Measurements from ENCODE around the gene TBC1D10B. TPM values are rescaled to one million over a fixed set of nuclear protein-coding genes. Genes with fewer than 3 reads are reported as not detected.
A peak's percentile ranks its signal among the peaks of the same experiment; 100 is the strongest.

Gene TBC1D10B
- total RNA-seq, 1 donor from 2014 or later: 51.9 TPM

- Histone ChIP-seq H3K36me3 (ENCODE audit: control insufficient read depth, insufficient read depth, low read length) (no peaks in the 10 kb centered on the region), H3K27me3 (ENCODE audit: control insufficient read depth, insufficient read depth, low read length) (no peaks in the 10 kb centered on the region), H3K4me3 (ENCODE audit: low read depth, low read length) (peak overlapping the region; percentile 87)
- no peak for TF ChIP-seq CTCF (IDR thresholded peaks at IDR 0.05; ENCODE audit: insufficient read depth, low read length, poor library complexity, severe bottlenecking)
- DNase-seq (ENCODE audit: low read depth): no peak
Observed at GRCh38 chr16:30394592-30395154, 24.4 kb upstream of the TBC1D10B start.

GRCh38 chr16:30383521-30383920 lies 13.2 kb upstream of the TBC1D10B start:
- DNase-seq (ENCODE audit: low read depth): no peak
- no peak overlapping the region for H3K4me3 ChIP-seq (ENCODE audit: low read depth, low read length)
- peaks cover 2% of the 10 kb centered on the region for H3K27me3 ChIP-seq (ENCODE audit: control insufficient read depth, insufficient read depth, low read length)
- TF ChIP-seq CTCF (IDR thresholded peaks at IDR 0.05; ENCODE audit: insufficient read depth, low read length, poor library complexity, severe bottlenecking): no peak
- H3K36me3 ChIP-seq (ENCODE audit: control insufficient read depth, insufficient read depth, low read length): peaks cover 1% of the 10 kb centered on the region

DNA sequence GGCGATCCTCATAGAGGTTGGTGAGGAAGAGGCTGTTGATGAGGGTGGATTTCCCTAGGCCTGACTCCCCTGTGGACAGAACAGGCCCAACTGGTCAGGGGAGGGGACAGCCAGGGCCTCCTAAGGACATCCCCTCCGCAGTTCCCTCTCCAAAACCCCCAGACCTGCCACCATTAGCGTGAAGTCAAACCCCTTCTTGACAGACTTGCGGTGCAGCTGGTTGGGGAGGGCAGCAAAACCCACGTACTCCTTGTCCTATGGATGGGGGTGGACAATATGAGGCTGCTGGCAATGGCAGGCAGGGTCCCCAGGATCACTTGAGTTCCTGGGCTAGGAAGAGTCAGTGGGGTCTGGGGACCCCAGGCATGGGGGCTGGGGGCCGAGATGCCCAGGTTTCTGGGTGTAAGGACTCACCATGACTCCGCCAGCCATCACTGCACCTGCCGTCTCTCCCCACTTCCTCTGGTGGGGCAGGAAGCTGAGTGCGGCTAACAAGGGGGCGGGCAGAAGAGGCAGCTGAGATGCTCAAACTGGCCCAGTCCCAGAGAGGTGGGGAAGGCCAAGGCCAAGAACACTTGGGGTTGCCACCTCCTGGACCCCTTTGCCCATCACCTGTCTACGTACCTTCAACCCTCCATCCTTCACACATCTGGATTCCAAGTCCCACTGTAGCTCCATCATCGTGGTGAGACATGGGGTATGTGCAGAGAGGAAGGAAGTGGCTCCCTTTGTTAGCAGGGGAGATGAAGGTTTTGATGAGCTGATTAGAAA lies 12.0 kb upstream of the TBC1D10B start, which contains the start of gene SEPTIN1:
TSS of gene SEPTIN1 (minus strand) at position 451 of the 771 bp plus-strand sequence. CDS start at position 432, 19 bp downstream.
- peaks cover 1% of the 10 kb centered on the region for H3K36me3 ChIP-seq (ENCODE audit: control insufficient read depth, insufficient read depth, low read length)
- no peak for DNase-seq (ENCODE audit: low read depth)
- H3K4me3 ChIP-seq (ENCODE audit: low read depth, low read length): no peak within 1 kb of the TSS
- peaks cover 2% of the 10 kb centered on the region for H3K27me3 ChIP-seq (ENCODE audit: control insufficient read depth, insufficient read depth, low read length)
- TF ChIP-seq CTCF (IDR thresholded peaks at IDR 0.05; ENCODE audit: insufficient read depth, low read length, poor library complexity, severe bottlenecking): no peak

- no peak for TF ChIP-seq CTCF (IDR thresholded peaks at IDR 0.05; ENCODE audit: insufficient read depth, low read length, poor library complexity, severe bottlenecking)
- DNase-seq (ENCODE audit: low read depth): no peak
- Histone ChIP-seq H3K4me3 (ENCODE audit: low read depth, low read length) (no peak overlapping the region), H3K27me3 (ENCODE audit: control insufficient read depth, insufficient read depth, low read length) (peaks cover 2% of the 10 kb centered on the region), H3K36me3 (ENCODE audit: control insufficient read depth, insufficient read depth, low read length) (peaks cover 1% of the 10 kb centered on the region)
Observed at GRCh38 chr16:30381291-30382041, 11.2 kb upstream of the TBC1D10B start.

- DNase-seq (ENCODE audit: low read depth): no peak
- Histone ChIP-seq H3K36me3 (ENCODE audit: control insufficient read depth, insufficient read depth, low read length) (peaks cover 1% of the 10 kb centered on the region), H3K4me3 (ENCODE audit: low read depth, low read length) (no peak overlapping the region), H3K27me3 (ENCODE audit: control insufficient read depth, insufficient read depth, low read length) (peaks cover 2% of the 10 kb centered on the region)
- no peak for TF ChIP-seq CTCF (IDR thresholded peaks at IDR 0.05; ENCODE audit: insufficient read depth, low read length, poor library complexity, severe bottlenecking)
Observed at GRCh38 chr16:30380803-30381208, 10.5 kb upstream of the TBC1D10B start.
